PFSK-1 (cell line): ENCODE results near the gene ZMYND11.

ENCODE experiments used
- FOXP2 ChIP-seq: optimal IDR thresholded peaks from 2 replicates; pipeline ENCODE3; 2011; ENCODE audit warnings: borderline replicate concordance, control low read depth, inconsistent platforms; ENCODE audit not compliant: insufficient read depth; ENCODE audit errors: extremely low read length, extremely low read depth
- POLR2AphosphoS5 ChIP-seq: IDR thresholded peaks from 2 replicates; pipeline ENCODE4 v1.6.1; 2012; ENCODE audit warnings: low read depth, mild to moderate bottlenecking, control low read depth, low read length, moderate library complexity
- SIN3A ChIP-seq: IDR thresholded peaks from 2 replicates; pipeline ENCODE4 v1.6.1; 2012; ENCODE audit warnings: mild to moderate bottlenecking, low read length, moderate library complexity, borderline replicate concordance; ENCODE audit not compliant: insufficient read depth
- TAF1 ChIP-seq: IDR thresholded peaks from 2 replicates; pipeline ENCODE4 v1.6.1; 2012; ENCODE audit warnings: low read length, control low read depth, borderline replicate concordance; ENCODE audit not compliant: insufficient read depth
- TF ChIP-seq, protein P1 (sequence below), 2 experiments: IDR thresholded peaks; 2 replicates each; pipeline versions ENCODE4 v1.6.1 to v1.8.0; 2011 to 2012; ENCODE audit warnings: low read depth in 2 of 2, low read length in 2 of 2, control low read depth in 1 of 2, inconsistent platforms in 1 of 2, mild to moderate bottlenecking in 1 of 2, moderate library complexity in 1 of 2; ENCODE audit not compliant: insufficient read depth in 1 of 2

Gene ZMYND11

DNA sequence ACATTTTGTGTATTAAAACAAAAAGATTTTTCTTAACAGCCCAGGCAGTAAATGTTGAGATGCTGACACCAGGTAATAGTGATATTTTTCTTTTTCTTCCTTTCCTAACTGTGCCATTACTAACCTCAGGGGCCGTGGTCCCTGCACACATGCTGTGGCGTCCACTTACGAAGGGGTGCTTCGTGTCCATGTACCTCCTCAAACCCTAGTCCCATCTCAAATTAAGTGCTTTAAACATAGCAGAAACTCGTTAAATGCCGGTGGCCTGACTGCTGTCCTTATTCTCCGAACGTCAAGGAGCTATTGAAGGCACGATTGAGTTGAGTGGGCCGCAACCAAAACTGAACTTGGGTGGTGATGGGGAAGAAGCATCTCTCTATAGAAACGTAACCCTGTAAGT is 132.4 kb downstream of the ZMYND11 start:
- no peak for TF ChIP-seq SIN3A
- TF ChIP-seq FOXP2 = no peak

- TF ChIP-seq TAF1 (no peak), FOXP2 (no peak), POLR2AphosphoS5 (no peak), SIN3A (no peak)
- TF ChIP-seq, protein P1, sequence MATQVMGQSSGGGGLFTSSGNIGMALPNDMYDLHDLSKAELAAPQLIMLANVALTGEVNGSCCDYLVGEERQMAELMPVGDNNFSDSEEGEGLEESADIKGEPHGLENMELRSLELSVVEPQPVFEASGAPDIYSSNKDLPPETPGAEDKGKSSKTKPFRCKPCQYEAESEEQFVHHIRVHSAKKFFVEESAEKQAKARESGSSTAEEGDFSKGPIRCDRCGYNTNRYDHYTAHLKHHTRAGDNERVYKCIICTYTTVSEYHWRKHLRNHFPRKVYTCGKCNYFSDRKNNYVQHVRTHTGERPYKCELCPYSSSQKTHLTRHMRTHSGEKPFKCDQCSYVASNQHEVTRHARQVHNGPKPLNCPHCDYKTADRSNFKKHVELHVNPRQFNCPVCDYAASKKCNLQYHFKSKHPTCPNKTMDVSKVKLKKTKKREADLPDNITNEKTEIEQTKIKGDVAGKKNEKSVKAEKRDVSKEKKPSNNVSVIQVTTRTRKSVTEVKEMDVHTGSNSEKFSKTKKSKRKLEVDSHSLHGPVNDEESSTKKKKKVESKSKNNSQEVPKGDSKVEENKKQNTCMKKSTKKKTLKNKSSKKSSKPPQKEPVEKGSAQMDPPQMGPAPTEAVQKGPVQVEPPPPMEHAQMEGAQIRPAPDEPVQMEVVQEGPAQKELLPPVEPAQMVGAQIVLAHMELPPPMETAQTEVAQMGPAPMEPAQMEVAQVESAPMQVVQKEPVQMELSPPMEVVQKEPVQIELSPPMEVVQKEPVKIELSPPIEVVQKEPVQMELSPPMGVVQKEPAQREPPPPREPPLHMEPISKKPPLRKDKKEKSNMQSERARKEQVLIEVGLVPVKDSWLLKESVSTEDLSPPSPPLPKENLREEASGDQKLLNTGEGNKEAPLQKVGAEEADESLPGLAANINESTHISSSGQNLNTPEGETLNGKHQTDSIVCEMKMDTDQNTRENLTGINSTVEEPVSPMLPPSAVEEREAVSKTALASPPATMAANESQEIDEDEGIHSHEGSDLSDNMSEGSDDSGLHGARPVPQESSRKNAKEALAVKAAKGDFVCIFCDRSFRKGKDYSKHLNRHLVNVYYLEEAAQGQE (IDR thresholded peaks at IDR 0.05; ENCODE audit: insufficient read depth in 1 of 2, low read depth in 2 of 2, low read length in 2 of 2) = no peak
Measured at GRCh38 chr10:269440-270074, 134.3 kb downstream of the ZMYND11 start.

GRCh38 chr10:271201-271600 is 135.9 kb downstream of the ZMYND11 start:
- TF ChIP-seq SIN3A (no peak), POLR2AphosphoS5 (no peak), FOXP2 (no peak), TAF1 (no peak)
- TF ChIP-seq, protein P1 (IDR thresholded peaks at IDR 0.05; ENCODE audit: insufficient read depth in 1 of 2, low read depth in 2 of 2, low read length in 2 of 2) = no peak

GRCh38 chr10:271722-272121 is 136.5 kb downstream of the ZMYND11 start:
- TF ChIP-seq SIN3A = no peak
- TF ChIP-seq FOXP2 = no peak
- no peak for TF ChIP-seq POLR2AphosphoS5
- no peak for TF ChIP-seq TAF1
- TF ChIP-seq, protein P1 (IDR thresholded peaks at IDR 0.05; ENCODE audit: insufficient read depth in 1 of 2, low read depth in 2 of 2, low read length in 2 of 2) = no peak

DNA sequence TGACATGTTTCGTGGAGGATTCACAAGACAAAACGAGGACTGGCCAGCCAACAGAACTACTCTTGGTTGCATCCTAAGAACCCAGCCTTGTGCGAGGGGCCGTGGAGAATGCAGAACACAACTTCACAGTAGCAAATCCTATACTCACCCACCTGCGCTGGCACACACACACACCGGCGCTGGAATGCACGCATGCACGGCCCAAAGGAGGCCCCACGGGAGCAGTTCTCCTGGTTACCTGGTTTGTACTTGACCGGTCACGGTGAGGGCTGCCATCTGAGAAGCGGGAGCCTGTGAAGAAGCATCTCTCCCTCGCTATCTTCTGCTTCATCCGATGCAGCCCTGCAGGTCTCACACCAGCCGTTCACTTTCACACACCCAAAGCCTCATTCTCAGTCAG is 137.8 kb downstream of the ZMYND11 start:
- TF ChIP-seq POLR2AphosphoS5 (no peak), TAF1 (no peak), FOXP2 (no peak)

- TF ChIP-seq SIN3A = no peak
- TF ChIP-seq FOXP2 = no peak
- TF ChIP-seq POLR2AphosphoS5 = no peak
- no peak for TF ChIP-seq TAF1
- TF ChIP-seq, protein P1 (IDR thresholded peaks at IDR 0.05; ENCODE audit: insufficient read depth in 1 of 2, low read depth in 2 of 2, low read length in 2 of 2) = no peak
Measured at GRCh38 chr10:274866-275265, 139.6 kb downstream of the ZMYND11 start.
